Neutrophil (primary cell): ENCODE results near the gene VAPA.
"Not testable (repeated sequence)": the region's sequence is repeated elsewhere in the genome, so short reads cannot be mapped to it uniquely, and the experiment has no call there.

Experiments
- H3K27ac ChIP-seq: fragments of 200-600 bp; sonication (generic); 2 replicates; pipeline ENCODE4 v1.5.1; 2016; ENCODE audit warnings: mild to moderate bottlenecking, moderate library complexity
- H3K27me3 ChIP-seq: fragments of 200-600 bp; sonication (generic); 2 replicates; pipeline ENCODE4 v1.6.0; 2016; ENCODE audit warnings: mild to moderate bottlenecking
- H3K36me3 ChIP-seq: fragments of 200-600 bp; sonication (generic); 2 replicates; pipeline ENCODE4 v1.5.1; 2017
- H3K4me1 ChIP-seq, 2 experiments: fragments of 200-600 bp in 1 of 2; sonication (generic) in 1 of 2; 1 replicate in 1 of 2; 2 replicates in 1 of 2; pipeline versions ENCODE4 v1.5.1 to v1.6.1; 2013 to 2016; ENCODE audit warnings: low read depth in 1 of 2, low read length in 1 of 2, mild to moderate bottlenecking in 1 of 2, moderate library complexity in 1 of 2; ENCODE audit not compliant: control insufficient read depth in 1 of 2, insufficient read depth in 1 of 2
- H3K4me3 ChIP-seq, 2 experiments: fragments of 200-600 bp in 1 of 2; sonication (generic) in 1 of 2; 1 replicate in 1 of 2; 2 replicates in 1 of 2; pipeline ENCODE4 v1.5.1; 2013 to 2016; ENCODE audit warnings: low read depth in 1 of 2, low read length in 1 of 2, mild to moderate bottlenecking in 1 of 2, moderate library complexity in 1 of 2
- H3K9me3 ChIP-seq: fragments of 200-600 bp; sonication (generic); 2 replicates; pipeline ENCODE4 v1.5.1; 2016
- TF ChIP-seq, protein P1 (sequence below): fragments of 200-600 bp; sonication (generic); IDR thresholded peaks from 2 replicates; pipeline ENCODE4 v1.5.1; 2016; ENCODE audit warnings: antibody characterized with exemption

VAPA gene

DNA sequence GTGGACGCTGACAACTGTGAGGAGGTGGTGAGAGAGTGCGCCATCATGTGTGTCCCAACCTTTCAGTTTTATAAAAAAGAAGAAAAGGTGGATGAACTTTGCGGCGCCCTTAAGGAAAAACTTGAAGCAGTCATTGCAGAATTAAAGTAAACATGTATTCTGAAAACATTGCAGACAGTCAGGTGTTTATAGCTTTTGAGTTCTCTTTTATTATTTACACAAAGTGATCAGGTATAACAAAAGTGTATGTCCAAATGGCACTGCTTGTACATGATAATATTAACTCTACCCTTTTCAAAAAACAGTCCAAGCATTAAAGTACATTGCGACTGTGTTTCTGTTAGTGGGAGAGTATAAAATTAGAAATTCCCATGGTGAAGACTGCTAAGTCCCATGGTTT lies 25.8 kb upstream of the VAPA start:
- Histone ChIP-seq H3K4me3 (no peak overlapping the region), H3K4me1 (peaks cover 6 to 7% of the 10 kb centered on the region in 2 experiments), H3K36me3 (no peaks in the 10 kb centered on the region), H3K27me3 (no peaks in the 10 kb centered on the region), H3K27ac (no peak overlapping the region), H3K9me3 (no peaks in the 10 kb centered on the region)
- TF ChIP-seq, protein P1, sequence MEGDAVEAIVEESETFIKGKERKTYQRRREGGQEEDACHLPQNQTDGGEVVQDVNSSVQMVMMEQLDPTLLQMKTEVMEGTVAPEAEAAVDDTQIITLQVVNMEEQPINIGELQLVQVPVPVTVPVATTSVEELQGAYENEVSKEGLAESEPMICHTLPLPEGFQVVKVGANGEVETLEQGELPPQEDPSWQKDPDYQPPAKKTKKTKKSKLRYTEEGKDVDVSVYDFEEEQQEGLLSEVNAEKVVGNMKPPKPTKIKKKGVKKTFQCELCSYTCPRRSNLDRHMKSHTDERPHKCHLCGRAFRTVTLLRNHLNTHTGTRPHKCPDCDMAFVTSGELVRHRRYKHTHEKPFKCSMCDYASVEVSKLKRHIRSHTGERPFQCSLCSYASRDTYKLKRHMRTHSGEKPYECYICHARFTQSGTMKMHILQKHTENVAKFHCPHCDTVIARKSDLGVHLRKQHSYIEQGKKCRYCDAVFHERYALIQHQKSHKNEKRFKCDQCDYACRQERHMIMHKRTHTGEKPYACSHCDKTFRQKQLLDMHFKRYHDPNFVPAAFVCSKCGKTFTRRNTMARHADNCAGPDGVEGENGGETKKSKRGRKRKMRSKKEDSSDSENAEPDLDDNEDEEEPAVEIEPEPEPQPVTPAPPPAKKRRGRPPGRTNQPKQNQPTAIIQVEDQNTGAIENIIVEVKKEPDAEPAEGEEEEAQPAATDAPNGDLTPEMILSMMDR: no peak

DNA sequence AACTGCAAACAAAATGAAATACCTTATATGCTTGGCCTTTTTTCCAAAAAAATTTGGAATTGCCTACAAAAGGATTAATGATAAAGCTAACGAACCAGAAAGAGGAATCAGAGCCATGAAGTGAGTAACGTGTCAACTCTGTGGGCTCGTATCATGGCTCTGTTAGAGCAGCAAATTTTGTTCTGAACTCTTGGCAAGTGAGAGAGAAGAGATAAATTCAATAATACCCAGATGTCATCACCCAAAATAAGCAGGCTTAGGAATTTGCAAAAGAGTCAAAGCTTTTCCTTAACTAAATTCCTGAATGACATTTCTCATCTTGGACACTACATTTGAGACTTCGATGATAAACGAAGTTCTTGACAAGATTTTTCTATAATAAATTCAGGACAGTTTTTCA lies 23.6 kb upstream of the VAPA start:
- Histone ChIP-seq H3K4me1 (no peaks in the 10 kb centered on the region), H3K36me3 (no peaks in the 10 kb centered on the region), H3K27me3 (no peaks in the 10 kb centered on the region), H3K9me3 (no peaks in the 10 kb centered on the region), H3K4me3 (no peak overlapping the region), H3K27ac (no peak overlapping the region)
- TF ChIP-seq, protein P1: no peak

DNA sequence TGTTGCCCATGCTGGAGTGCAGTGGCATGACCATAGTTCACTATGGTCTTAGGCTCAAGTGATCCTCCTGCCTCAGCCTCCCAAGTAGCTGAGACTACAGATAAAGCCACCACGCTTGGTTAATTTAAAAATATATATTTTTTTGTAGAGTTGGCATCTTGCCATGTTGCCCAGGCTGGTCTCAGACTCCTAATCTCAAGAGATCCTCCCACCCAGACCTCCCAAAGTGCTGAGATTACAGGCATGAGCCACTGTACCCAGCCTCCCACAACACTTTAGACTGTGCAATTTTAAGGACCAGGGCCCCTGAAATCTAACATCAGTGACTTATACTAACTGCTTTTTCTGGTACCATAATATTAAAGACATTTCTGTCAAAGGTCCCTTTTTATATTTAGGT lies 22.9 kb upstream of the VAPA start:
- no peaks in the 10 kb centered on the region for H3K4me1 ChIP-seq
- TF ChIP-seq, protein P1: no peak
- H3K4me3 ChIP-seq: no peak overlapping the region
- no peaks in the 10 kb centered on the region for H3K27me3 ChIP-seq
- no peaks in the 10 kb centered on the region for H3K36me3 ChIP-seq
- H3K9me3 ChIP-seq: no peaks in the 10 kb centered on the region
- H3K27ac ChIP-seq: no peak overlapping the region

DNA sequence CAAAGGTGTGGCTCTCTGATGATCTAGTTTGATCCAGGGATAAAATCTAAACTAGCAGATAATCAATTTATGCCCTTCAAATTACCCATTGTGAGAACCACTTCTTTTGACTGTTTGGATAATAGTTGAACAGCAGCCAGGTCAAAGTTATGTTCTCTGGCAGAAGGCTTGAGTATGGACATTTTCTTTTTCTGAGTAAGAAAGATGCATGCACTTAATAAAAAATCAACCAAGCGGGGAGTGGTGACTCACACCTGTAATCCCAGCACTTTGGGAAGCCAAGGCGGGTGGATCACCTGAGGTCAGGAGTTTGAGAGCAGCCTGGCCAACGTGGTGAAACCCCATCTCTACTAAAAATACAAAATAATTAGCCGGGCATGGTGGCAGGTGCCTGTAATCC lies 22.3 kb upstream of the VAPA start:
- not testable (repeated sequence) for H3K27ac ChIP-seq, H3K4me1 ChIP-seq, H3K36me3 ChIP-seq, H3K4me3 ChIP-seq, H3K27me3 ChIP-seq, H3K9me3 ChIP-seq

DNA sequence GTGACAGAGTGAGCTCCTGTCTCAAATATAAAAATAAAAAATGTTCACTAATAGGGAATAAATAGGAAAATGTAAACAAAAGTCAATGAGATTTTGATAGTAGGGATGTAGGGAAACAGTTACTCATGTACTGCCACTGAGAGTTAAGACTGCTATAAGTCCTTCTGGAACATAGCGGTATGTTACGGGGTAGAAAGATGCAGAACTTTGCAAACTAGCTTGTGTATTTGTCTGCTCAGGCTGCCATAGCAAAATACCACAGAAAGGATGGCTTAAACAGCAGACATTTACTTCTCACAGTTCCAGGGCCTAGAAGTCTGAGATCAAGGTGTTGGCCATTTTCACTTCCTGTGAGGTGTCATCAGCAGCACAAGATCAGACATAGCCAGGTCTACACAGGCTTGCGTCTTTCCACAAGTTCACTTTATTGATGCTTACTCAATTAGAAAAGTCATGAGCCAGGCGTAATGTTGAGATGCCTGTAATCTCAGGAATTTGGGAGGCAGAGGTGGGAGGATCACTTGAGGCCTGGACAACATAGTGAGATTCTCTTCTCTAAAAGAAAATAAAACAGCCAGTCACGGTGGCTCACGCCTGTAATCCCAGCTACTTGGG lies 19.3 kb upstream of the VAPA start:
- Histone ChIP-seq H3K27ac (no peak overlapping the region), H3K4me1 (no peaks in the 10 kb centered on the region), H3K27me3 (no peaks in the 10 kb centered on the region), H3K36me3 (no peaks in the 10 kb centered on the region), H3K4me3 (no peak overlapping the region), H3K9me3 (no peaks in the 10 kb centered on the region)
- TF ChIP-seq, protein P1: no peak

DNA sequence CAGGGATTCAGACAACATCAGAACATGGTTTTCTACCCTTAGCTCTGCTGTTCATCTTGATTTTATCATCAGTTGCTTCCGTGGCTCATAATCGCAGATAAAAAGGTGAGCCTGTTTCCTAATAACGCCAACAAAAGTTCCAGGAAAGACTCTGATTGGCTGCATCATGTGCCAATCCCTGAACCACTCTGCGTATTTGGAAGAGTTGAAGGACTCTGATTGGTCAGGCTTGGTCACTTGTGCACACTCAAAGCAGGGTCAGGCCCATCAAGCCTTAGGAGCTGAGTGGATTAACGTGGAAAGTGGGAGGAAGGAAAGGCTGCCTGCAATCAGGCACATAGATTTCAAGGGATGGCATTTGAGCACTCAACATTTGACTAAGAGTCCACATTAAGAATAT lies 16.7 kb upstream of the VAPA start:
- TF ChIP-seq, protein P1: no peak
- no peaks in the 10 kb centered on the region for H3K27me3 ChIP-seq
- H3K27ac ChIP-seq: no peak overlapping the region
- no peaks in the 10 kb centered on the region for H3K36me3 ChIP-seq
- H3K4me3 ChIP-seq: no peak overlapping the region
- H3K9me3 ChIP-seq: no peaks in the 10 kb centered on the region
- no peaks in the 10 kb centered on the region for H3K4me1 ChIP-seq

DNA sequence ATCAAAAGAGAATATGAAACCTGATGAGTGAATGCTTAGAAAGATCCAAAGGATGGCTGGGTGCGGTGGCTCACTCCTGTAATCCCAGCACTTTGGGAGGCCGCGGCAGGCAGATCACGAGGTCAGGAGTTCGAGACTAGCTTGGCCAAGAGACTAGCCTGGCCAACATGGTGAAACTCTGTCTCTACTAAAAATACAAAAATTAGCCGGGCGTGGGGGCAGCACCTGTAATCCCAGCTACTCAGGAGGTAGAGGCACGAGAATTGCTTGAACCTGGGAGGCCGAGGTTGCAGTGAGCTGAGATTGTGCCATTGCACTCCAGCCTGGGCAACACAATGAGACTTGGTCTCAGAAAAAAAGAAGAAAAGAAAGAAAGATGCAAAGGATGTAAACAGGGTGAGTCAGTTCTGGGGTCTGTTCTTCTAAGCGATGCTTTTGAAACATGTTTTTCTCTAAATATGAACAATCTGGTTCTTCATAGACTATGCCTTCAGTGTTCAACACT lies 16.0 kb upstream of the VAPA start:
- not testable (repeated sequence) for H3K9me3 ChIP-seq, H3K4me1 ChIP-seq, H3K27me3 ChIP-seq, H3K36me3 ChIP-seq, H3K27ac ChIP-seq, H3K4me3 ChIP-seq
